GM13977 (cell line): ENCODE measurements around the gene LGALS12.
"Not testable (repeated sequence)": the region's sequence is repeated elsewhere in the genome, so short reads cannot be mapped to it uniquely, and the experiment has no call there.

ENCODE experiments used
- DNase-seq: peaks from one replicate; pipeline ENCODE4 v3.0.0; 2012; ENCODE audit warnings: low spot score
- CTCF ChIP-seq: IDR thresholded peaks from 2 replicates; pipeline ENCODE4 v1.5.1; 2012; ENCODE audit warnings: mild to moderate bottlenecking, control low read depth; ENCODE audit not compliant: insufficient read depth; ENCODE audit errors: extremely low read depth, missing control alignments
- in situ Hi-C: fragments of 300-500 bp; cut with MboI; formaldehyde crosslinking; loops from one replicate; pipeline ENCODE4 v1.12.0; 2022; ENCODE audit warnings: low sequenced_read_pairs, low pct_unique_long_range_greater_than_20kb, mixed read lengths, inconsistent platforms; ENCODE audit not compliant: unreplicated experiment

LGALS12 gene

GRCh38 chr11:63530021-63530420 lies 24.1 kb downstream of the LGALS12 start:
- no peak for TF ChIP-seq CTCF
- in situ Hi-C loops, result no loop called here
- DNase-seq, result no peak

- in situ Hi-C loops, result not testable (repeated sequence)
- peak; percentile 23 for DNase-seq
These were observed 25.3 kb downstream of the LGALS12 start for GRCh38 chr11:63531074-63531792.

- TF ChIP-seq CTCF, result no peak
- in situ Hi-C loops, result no loop called here
These were observed 26.2 kb downstream of the LGALS12 start for GRCh38 chr11:63532117-63532516.

GRCh38 chr11:63532799-63533475 lies 27.1 kb downstream of the LGALS12 start:
- no peak for TF ChIP-seq CTCF
- no peak for DNase-seq
- in situ Hi-C loops, result no loop called here

More at GRCh38 chr11:63532117-63532516, 26.2 kb downstream of the LGALS12 start:
- no peak for DNase-seq

GRCh38 chr11:63534076-63534475 lies 28.2 kb downstream of the LGALS12 start:
- in situ Hi-C loops, result no loop called here
- TF ChIP-seq CTCF, result no peak
- DNase-seq, result no peak

- DNase-seq, result no peak
- no peak for TF ChIP-seq CTCF
- in situ Hi-C loops, result no loop called here
These were observed 29.1 kb downstream of the LGALS12 start for GRCh38 chr11:63534895-63535461.

- TF ChIP-seq CTCF, result no peak
- DNase-seq, result no peak
- in situ Hi-C loops, result no loop called here
These were observed 29.9 kb downstream of the LGALS12 start for GRCh38 chr11:63535734-63536133.
